NCI-H1694 treated with DMSO at 0.1 percent for 48 hours (cell line): ENCODE measurements around the gene SPEF2.
"Not testable (repeated sequence)": the region's sequence is repeated elsewhere in the genome, so short reads cannot be mapped to it uniquely, and the experiment has no call there.

Source experiments
- DNase-seq: peaks from one replicate; lab custom pipeline; 2025; lab: John Stamatoyannopoulos, UW

Gene SPEF2

GRCh38 chr5:35659556-35659955, 41.9 kb downstream of the SPEF2 start:
- DNase-seq = no peak

- DNase-seq = no peak
These were observed 42.8 kb downstream of the SPEF2 start for GRCh38 chr5:35660451-35660850.

DNA sequence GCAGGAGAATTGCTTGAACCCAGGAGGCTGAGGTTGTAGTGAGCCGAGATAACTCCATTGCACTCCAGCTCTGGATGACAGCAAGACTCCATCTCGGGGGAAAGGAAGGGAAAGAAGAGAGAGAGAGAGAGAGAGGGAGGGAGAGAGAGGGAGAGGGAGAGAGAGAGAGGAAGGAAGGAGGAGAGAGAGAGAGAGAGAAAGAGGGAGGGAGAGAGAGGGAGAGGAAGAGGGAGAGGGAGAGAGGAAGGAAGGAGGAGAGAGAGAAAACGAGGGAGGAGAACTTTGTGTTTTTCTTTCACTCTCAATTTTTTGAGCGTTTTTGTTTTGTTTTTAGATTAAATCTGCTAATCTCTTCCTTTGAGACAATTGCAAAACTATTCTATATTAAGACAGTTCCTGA, 46.9 kb downstream of the SPEF2 start:
- DNase-seq = no peak

DNA sequence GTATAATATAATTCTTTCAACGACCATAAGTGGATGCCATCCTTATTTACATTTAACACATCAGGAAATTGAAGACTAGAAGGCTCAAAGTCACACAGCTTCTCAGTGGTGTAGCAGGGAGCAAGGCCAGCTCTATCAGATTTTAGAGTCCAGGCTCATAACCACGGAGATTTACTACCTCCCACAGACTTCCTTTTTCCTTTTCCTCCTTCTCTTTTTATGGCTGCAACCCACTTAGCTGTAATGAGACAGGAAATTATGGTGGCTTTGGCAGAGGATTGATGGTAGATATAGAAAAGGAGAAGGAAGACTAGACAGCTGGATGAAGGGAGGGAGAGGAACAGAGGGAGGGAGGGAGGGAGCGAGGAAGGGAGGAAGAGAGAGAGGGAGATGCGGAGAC, 47.4 kb downstream of the SPEF2 start:
- no peak for DNase-seq

DNA sequence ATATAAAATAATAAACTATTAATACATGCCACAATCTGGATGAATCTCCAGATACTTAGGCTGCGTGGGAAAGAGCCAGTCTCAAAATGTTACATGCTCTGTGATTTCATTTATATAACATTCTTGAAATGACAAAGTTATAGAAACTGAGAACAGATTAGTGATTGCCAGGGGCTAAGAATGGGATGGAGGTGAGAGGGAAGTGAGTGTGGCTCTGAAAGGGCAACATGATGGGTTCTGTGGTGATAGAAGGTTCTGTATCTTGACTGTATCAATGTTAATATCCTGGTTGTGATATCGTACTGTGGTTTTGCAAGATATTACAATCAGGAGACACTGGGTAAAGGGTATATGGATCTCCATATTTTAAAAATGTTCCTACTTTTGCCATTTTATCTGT, 50.7 kb downstream of the SPEF2 start:
- no peak for DNase-seq

- DNase-seq = no peak
These were observed 51.1 kb downstream of the SPEF2 start for GRCh38 chr5:35668794-35669193.

DNA sequence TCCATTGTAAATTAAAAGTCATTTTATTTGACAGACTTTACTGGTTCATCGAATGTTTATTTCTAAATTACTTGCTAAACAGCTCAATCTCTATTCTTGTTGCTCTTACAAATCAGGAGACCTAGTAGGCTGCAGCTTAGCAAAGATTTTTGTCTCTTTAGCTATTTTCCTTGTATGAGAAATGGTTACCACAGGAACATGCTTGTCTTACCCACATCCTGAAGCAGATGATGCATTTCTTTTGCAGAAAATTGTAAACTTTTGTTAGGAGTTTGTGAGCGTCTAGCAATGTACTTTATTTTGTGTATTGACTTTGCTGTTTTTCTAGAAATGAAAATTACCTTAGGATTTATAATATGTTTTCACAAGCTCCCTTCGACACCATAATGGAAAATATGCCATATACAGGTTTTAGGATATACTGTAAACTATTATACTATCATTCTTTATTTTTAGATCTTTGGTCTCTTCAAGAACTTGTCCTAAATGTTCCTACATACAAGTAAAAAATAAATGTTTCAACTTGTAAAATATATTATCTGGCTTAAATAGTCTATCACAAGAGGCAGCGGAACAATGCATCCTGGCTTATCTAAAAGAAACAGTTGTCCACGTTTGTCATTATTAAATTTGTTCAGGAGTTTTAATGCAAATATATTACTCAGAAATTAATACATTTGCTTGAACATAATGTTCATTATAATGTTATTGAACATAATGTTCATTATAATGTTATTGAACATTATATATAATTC, 54.1 kb downstream of the SPEF2 start:
- no peak for DNase-seq

- not testable (repeated sequence) for DNase-seq
These were observed 54.6 kb downstream of the SPEF2 start for GRCh38 chr5:35672296-35672655.

DNA sequence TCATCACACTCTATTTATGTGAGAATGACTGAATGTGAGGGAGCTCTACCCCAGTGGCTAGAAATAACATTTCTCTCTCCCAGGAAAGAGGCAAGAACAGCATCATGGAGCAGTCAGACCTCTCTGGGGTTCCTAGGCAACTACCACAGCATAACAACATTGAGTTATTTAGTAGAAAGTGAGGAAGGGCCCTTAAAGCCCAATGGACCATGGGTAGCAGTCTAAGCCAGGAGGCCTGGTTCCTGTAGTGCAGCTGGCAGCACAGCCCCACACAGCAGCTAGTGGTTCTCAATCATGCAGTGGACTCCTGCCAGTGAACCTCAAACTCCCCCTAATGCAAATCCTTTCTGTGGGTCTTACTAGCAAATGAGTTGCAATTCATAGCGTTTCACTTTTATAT, 55.3 kb downstream of the SPEF2 start:
- DNase-seq = no peak

- DNase-seq = no peak
These were observed 56.4 kb downstream of the SPEF2 start for GRCh38 chr5:35674049-35674448.

GRCh38 chr5:35675392-35675791, 57.7 kb downstream of the SPEF2 start:
- no peak for DNase-seq

GRCh38 chr5:35677878-35678277, 60.2 kb downstream of the SPEF2 start:
- DNase-seq = no peak

- DNase-seq = no peak
These were observed 61.0 kb downstream of the SPEF2 start for GRCh38 chr5:35678661-35679060.

- DNase-seq = no peak
These were observed 61.7 kb downstream of the SPEF2 start for GRCh38 chr5:35679357-35679756.

GRCh38 chr5:35681911-35682310, 64.2 kb downstream of the SPEF2 start:
- no peak for DNase-seq

DNA sequence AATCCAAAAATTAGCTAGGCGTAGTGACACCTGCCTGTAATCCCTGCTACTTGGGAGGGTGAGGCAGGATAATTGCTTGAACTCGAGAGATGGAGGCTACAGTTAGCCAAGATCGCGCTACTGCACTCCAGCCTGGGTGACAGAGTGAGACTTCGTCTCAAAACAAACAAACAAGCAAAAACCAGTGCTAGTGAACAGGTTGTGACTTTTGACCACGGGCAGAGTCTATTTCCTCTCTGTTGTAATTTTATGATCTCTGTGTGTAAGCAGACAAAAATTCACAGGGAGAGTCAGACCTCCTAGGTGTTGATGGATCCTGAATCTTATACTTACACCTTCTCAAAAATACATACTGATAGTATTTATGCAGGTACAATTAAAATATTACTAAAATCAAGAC, 65.8 kb downstream of the SPEF2 start:
- DNase-seq = no peak

- DNase-seq = no peak
These were observed 67.5 kb downstream of the SPEF2 start for GRCh38 chr5:35685161-35685560.

- DNase-seq = no peak
These were observed 70.3 kb downstream of the SPEF2 start for GRCh38 chr5:35687961-35688360.

DNA sequence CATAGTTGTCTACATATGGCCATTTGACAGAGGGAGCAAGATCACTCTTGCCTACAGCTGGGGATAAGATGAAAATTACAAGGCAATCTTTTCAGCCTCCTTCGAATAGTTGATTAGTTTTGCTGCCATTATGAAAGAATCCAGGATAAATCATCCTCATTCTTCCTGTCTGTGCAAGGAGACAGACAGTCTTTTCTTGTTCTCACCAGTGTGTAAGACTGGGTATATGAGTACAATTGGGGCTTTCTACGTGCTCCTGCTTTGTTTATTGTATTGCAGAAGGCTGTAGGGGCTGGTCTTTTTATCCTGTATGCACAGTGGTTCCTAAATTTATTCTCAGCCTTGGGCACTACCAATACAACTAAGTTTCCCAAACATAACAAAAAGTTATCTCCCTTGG, 76.8 kb downstream of the SPEF2 start:
- DNase-seq = no peak

DNA sequence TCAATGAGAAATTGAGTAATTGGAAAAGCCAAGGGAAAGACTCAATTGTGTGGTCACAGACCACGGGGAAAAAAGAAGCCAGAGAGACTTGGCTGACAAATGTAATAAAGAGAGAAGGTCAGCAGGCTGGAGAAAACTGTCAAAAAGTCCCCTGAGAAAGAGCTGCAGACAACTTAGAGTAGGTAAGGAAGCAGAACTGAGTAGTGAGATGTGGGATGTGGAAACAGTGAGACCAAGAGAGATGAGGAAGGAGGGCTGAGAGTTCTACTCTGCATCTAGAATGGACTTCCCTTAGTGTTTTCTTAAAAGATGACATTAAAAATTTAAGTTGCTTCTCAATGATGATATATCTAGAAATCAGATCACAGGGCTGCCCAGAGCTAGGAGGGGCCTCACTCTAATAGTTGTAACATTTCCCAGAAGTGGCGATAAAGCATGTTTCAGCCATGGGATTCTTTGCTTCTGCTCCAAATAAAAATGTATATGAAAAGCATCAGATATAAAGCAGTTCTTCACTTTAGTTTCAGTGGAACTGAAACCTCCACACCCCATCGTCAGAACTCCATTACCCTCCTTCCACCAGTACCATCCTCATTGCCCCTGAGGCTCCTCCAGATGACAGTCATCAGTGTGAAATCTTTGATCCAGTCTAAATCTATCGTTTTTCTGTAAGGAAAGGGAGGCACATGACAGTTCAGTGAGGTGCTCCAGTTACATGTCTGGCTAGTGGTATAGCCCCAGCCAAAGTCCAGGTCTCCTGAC, 80.6 kb downstream of the SPEF2 start:
- DNase-seq = no peak

DNA sequence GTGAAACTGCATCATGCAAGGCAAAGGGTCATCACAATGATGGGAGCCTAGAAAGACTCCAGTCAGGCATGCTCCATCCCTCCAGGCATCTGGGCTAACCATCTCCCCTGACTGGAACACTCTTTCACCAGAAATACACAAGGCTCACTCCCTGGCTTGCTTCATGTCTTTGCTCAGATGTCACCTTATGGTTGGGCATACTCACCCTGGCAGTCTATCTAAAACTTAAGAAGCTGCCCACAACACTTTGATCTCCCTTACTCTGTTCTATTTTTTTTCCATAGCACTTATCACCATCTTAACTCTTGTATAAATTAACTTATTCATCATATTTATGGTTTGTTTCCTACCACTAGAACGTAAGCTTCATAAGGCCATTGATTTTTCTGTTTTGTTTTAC, 90.0 kb downstream of the SPEF2 start:
- no peak for DNase-seq

GRCh38 chr5:35709688-35710087, 92.0 kb downstream of the SPEF2 start:
- no peak for DNase-seq

DNA sequence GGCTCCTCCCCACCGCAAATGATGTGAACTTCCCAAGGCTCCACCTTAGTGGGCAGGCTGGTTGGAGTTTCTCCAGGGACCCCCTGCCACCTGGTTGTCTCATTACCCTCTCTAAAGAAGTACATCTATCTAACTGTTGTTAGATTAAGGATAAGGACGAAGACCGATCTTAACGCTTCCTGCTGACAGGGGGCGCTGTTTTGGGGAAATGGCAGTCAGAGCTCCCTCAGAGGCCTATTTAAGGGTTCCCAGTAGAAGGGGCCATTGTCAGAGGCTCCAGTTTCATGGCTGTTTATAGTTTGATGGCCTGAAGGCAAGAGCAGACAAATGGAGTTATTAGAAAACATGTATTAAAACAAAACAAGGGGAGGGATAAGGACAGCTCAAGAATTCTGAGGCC, 100.1 kb downstream of the SPEF2 start:
- DNase-seq = no peak

GRCh38 chr5:35735718-35736117, 118.1 kb downstream of the SPEF2 start:
- no peak for DNase-seq
